K562 (cell line): ENCODE data around the gene TIMP3. TPM values are rescaled to one million over a fixed set of nuclear protein-coding genes. Genes with fewer than 3 reads are reported as not detected.

Source experiments
- ATAC-seq: fragments of 200-7000 bp; cut with Tn5 transposase; 3 replicates; pipeline ENCODE4 v1.9.1; 2020; ENCODE audit warnings: moderate library complexity
- BruUV-seq: library from RNA; stranded (reverse); fragments of 400-500 nt; replicated peaks from 2 replicates; lab custom pipeline; 2021; lab: Mats Ljungman, UMichigan
- CTCF ChIA-PET: fragments of 300-600 bp; formaldehyde crosslinking; extraction: SDS; loops from one replicate; lab custom pipeline; 2021; ENCODE audit warnings: low intra/inter-chr PET ratio; lab: Yijun Ruan, JAX
- POLR2A ChIA-PET: fragments of 300-600, 350-650 bp; sonication (Branson Sonifier 250); formaldehyde crosslinking; extraction: SDS; loops from one replicate; lab custom pipeline; 2021; ENCODE audit warnings: antibody characterized with exemption, inconsistent platforms; lab: Yijun Ruan, JAX
- DNase-seq, 4 experiments: peaks; one replicate each; pipeline versions ENCODE4 v3.0.0 to v3.0.0-alpha.2; 2011 to 2018; ENCODE audit warnings: low spot score in 3 of 4, mixed read lengths in 3 of 4; ENCODE audit errors: extremely low read depth in 1 of 4
- FAIRE-seq: peaks from 2 replicates; lab custom pipeline; 2011; peaks lifted over from hg19 to GRCh38; lab: Jason Lieb, UNC
- H2AFZ ChIP-seq: 2 replicates; pipeline ENCODE4 v1.6.0; 2011; ENCODE audit warnings: low read depth, low read length, control low read depth, inconsistent platforms
- H3K27ac ChIP-seq: fragments of 200-600 bp; 3 replicates; pipeline ENCODE4 v1.8.0; 2011; ENCODE audit warnings: low read depth, mild to moderate bottlenecking, control low read depth, inconsistent platforms, low read length, moderate library complexity, mixed read lengths; ENCODE audit errors: extremely low read depth
- H3K27me3 ChIP-seq, 2 experiments: fragments of 300-600 bp in 1 of 2; 2 replicates in 1 of 2; 3 replicates in 1 of 2; pipeline versions ENCODE4 v1.6.0 to v1.8.0; 2011; ENCODE audit warnings: inconsistent platforms in 2 of 2, low read length in 2 of 2, mild to moderate bottlenecking in 1 of 2, mixed read lengths in 1 of 2, moderate library complexity in 1 of 2; ENCODE audit not compliant: control insufficient read depth in 2 of 2, insufficient read depth in 2 of 2
- H3K36me3 ChIP-seq: fragments of 300-600 bp; 3 replicates; pipeline ENCODE4 v1.8.0; 2011; ENCODE audit warnings: mild to moderate bottlenecking, low read length, inconsistent platforms; ENCODE audit not compliant: control insufficient read depth, insufficient read depth
- H3K4me1 ChIP-seq, 2 experiments: fragments of 200-600 bp in 1 of 2; replicated peaks in 1 of 2; 2 replicates in 1 of 2; 3 replicates in 1 of 2; pipeline versions ENCODE4 v1.5.1 to v1.8.0; 2011; ENCODE audit warnings: inconsistent platforms in 2 of 2, low read length in 2 of 2, mild to moderate bottlenecking in 1 of 2, mixed read lengths in 1 of 2, moderate library complexity in 1 of 2; ENCODE audit not compliant: control insufficient read depth in 2 of 2, insufficient read depth in 2 of 2
- H3K4me2 ChIP-seq: 2 replicates; pipeline ENCODE4 v1.6.1; 2011; ENCODE audit warnings: low read length, control low read depth, inconsistent platforms, mixed read lengths; ENCODE audit not compliant: insufficient read depth
- H3K4me3 ChIP-seq: fragments of 200-600 bp; sonication (generic), shearing (Covaris generic); 2 replicates; pipeline ENCODE4 v1.5.1; 2016; ENCODE audit warnings: control low read depth, inconsistent platforms
- H3K79me2 ChIP-seq: fragments of 200-600 bp; 3 replicates; pipeline ENCODE4 v1.8.0; 2011; ENCODE audit warnings: low read length, inconsistent platforms; ENCODE audit not compliant: control insufficient read depth, insufficient read depth
- H3K9ac ChIP-seq, 2 experiments: 2 replicates each; pipeline versions ENCODE4 v1.6.0 to v1.6.1; 2011; ENCODE audit warnings: low read depth in 2 of 2, low read length in 2 of 2, control low read depth in 1 of 2, inconsistent platforms in 1 of 2, mild to moderate bottlenecking in 1 of 2, mixed read lengths in 1 of 2; ENCODE audit not compliant: insufficient read depth in 1 of 2
- H3K9me1 ChIP-seq: one replicate; pipeline ENCODE4 v1.6.0; 2011; ENCODE audit warnings: inconsistent platforms, mild to moderate bottlenecking, low read length, moderate library complexity; ENCODE audit not compliant: control insufficient read depth, insufficient read depth
- H3K9me3 ChIP-seq: replicated peaks from 2 replicates; pipeline ENCODE4 v1.5.1; 2011; ENCODE audit warnings: low read depth, low read length, inconsistent platforms; ENCODE audit not compliant: control insufficient read depth, insufficient read depth
- H4K20me1 ChIP-seq: replicated peaks from 2 replicates; pipeline ENCODE4 v1.6.1; 2011; ENCODE audit warnings: low read length, inconsistent platforms, mixed read lengths; ENCODE audit not compliant: control insufficient read depth, insufficient read depth
- YY1 ChIP-seq, 3 experiments: IDR thresholded peaks; 2 replicates each; pipeline ENCODE4 v1.6.1; 2011; ENCODE audit warnings: low read length in 2 of 3, mild to moderate bottlenecking in 2 of 3, moderate library complexity in 2 of 3, borderline replicate concordance in 1 of 3, control low read depth in 1 of 3, low read depth in 1 of 3; ENCODE audit not compliant: insufficient read depth in 3 of 3, insufficient replicate concordance in 2 of 3, control insufficient read depth in 1 of 3, insufficient read length in 1 of 3; ENCODE audit errors: extremely low read depth in 1 of 3
- ZNF830 ChIP-seq: fragments of 250-450 bp; sonication (Bioruptor Pico); IDR thresholded peaks from 2 replicates; pipeline ENCODE4 v1.5.0; 2021; ENCODE audit warnings: mild to moderate bottlenecking
- WGBS: fragments of 100-300 bp; shearing (Covaris generic); methylation state at CpG from one replicate; pipeline ENCODE4 v1.1.6; 2016; ENCODE audit warnings: low coverage, mixed read lengths; ENCODE audit not compliant: insufficient coverage; ENCODE audit errors: missing lambda C conversion rate; 5-methylcytosine and 5-hydroxymethylcytosine counted together
- in situ Hi-C: fragments of 300-500 bp; cut with MboI; formaldehyde crosslinking; loops from 4 replicates; pipeline ENCODE4 v1.15.0; 2018; ENCODE audit warnings: inconsistent platforms, mixed read lengths
- intact Hi-C: fragments of 100-400 bp; cut with micrococcal nuclease; formaldehyde crosslinking; loops from 2 replicates; pipeline ENCODE4 v1.14.2; 2022
- polyA plus RNA-seq, 8 experiments: library from polyadenylated mRNA; depleted of rRNA in 4 of 8; stranded (reverse) in 5 of 8; unstranded in 3 of 8; fragments of >200 nt; fragmentation: Nextera tagmentation in 2 of 8; fragmentation: Illumina TruSeq in 1 of 8; extraction: Ambion mirVana in 2 of 8; extraction: Trizol in 1 of 8; gene quantifications; 2 replicates each; pipeline versions ENCODE4 v1.2.1 to v1.2.3, GENCODE V29; 2011 to 2014; ENCODE audit warnings: inconsistent platforms in 1 of 8, missing spikeins in 1 of 8
- total RNA-seq, 7 experiments: library from RNA; depleted of rRNA in 6 of 7; stranded (reverse); fragments of >200 nt in 6 of 7; fragmentation: Illumina TruSeq in 2 of 7; extraction: Trizol in 2 of 7; gene quantifications; 2 replicates each; pipeline versions ENCODE4 v1.2.1 to v1.2.3, GENCODE V29; 2011 to 2021; ENCODE audit warnings: low replicate concordance in 1 of 7
- TF ChIP-seq, protein P1 (sequence below): fragments of 450-650 bp; conservative IDR thresholded peaks from 2 replicates; pipeline ENCODE4 v1.6.1; 2016; ENCODE audit warnings: missing genetic modification characterization, low read depth, mild to moderate bottlenecking, missing compliant biosample characterization, moderate library complexity

The TIMP3 gene
- total and polyA plus RNA-seq, 9 of the 15 experiments (the other 6 are each of a cell fraction or from before 2014, with no cell fraction given) = 0.07 to 0.73 (median 0.18) TPM

DNA sequence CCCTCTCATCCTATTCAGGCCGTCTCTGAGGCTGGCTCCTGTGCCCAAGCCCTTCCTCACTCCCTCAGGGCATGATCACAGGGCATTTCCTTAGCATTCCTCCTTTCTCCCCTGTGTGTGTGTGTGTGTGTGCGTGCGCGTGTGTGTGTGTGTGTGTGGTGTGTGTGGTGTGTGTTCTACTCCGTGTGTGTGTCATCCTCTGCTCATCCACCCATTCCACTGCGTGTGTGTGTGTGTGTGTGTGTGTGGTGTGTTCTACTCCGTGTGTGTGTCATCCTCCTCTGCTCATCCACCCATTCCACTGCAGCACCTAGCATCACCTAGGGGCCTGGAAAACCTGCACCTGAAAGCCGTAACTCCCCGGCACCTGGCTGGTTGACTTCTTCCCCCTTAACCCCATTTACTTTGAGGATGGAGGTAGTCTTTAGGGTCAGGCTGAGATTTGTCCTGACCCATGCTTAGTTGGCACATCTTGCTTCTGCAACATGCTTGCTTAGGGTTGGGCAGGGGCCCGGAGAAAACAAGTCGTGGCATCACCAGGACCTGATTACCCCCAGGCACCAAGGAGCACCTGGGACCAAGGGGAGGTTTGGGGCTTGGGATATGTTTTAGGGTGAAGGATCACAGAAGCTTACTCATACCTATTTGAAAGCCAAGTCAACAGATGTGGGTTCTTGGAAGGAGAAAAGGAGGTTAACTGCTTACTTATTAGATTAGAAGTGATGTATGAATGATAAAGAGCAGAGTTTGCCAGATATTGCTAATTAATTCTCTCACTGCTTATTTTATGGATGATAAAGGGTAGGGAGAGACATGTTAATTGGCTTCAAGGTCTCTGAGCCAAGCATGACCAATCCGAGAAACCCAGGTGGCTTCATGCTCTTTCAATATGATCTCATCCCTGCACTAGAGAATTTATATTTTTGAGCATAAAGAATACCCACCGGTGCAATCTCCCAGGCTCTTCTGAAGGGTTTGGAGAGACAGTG, 18.9 kb downstream of the TIMP3 start (continued):
- TF ChIP-seq, protein P1, sequence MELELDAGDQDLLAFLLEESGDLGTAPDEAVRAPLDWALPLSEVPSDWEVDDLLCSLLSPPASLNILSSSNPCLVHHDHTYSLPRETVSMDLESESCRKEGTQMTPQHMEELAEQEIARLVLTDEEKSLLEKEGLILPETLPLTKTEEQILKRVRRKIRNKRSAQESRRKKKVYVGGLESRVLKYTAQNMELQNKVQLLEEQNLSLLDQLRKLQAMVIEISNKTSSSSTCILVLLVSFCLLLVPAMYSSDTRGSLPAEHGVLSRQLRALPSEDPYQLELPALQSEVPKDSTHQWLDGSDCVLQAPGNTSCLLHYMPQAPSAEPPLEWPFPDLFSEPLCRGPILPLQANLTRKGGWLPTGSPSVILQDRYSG (tag) = no peak

- BruUV-seq = no TSS peak
- no peaks in the 10 kb centered on the region for H4K20me1 ChIP-seq
- peaks cover 4% of the 10 kb centered on the region for H3K9me1 ChIP-seq
- DNase-seq (no peak), FAIRE-seq (no peak), ATAC-seq (no peak)
- ChIA-PET POLR2A (no interaction called here), CTCF (no interaction called here)
- WGBS = 1% methylated on average over 7 of the region's 7 CpGs
- in situ Hi-C loops = no loop called here
- H3K4me3 ChIP-seq = no peak overlapping the region
- no peaks in the 10 kb centered on the region for H3K9me3 ChIP-seq
- no peaks in the 10 kb centered on the region for H3K36me3 ChIP-seq
- H3K27ac ChIP-seq = no peak overlapping the region
- H3K27me3 ChIP-seq = peaks cover 0 to 8% of the 10 kb centered on the region in 2 experiments; a peak in 2 of 5 replicates
- intact Hi-C loops = no loop called here
- H2AFZ ChIP-seq = no peak overlapping the region
- H3K9ac ChIP-seq = no peak overlapping the region
- H3K79me2 ChIP-seq = no peaks in the 10 kb centered on the region
- H3K4me1 ChIP-seq = no peaks in the 10 kb centered on the region
- no peak overlapping the region for H3K4me2 ChIP-seq
- TF ChIP-seq ZNF830 (CRISPR knock-in tag) = no peak
- TF ChIP-seq YY1 (IDR thresholded peaks at IDR 0.05; ENCODE audit: borderline replicate concordance in 1 of 3, control insufficient read depth in 1 of 3, extremely low read depth in 1 of 3, insufficient read depth in 3 of 3, insufficient read length in 1 of 3, insufficient replicate concordance in 2 of 3, low read depth in 1 of 3, low read length in 2 of 3) = no peak
Measured at GRCh38 chr22:32822179-32822877, 20.8 kb downstream of the TIMP3 start.
